Activated naive CD8-positive, alpha-beta T cell treated with anti-CD3 and anti-CD28 coated beads, Interleukin-2, amount 10 ng/mL, durations not matched to agents 7 days and 5 days (primary cell): ENCODE measurements around the gene PMS1. TPM values are rescaled to one million over a fixed set of nuclear protein-coding genes. Genes with fewer than 3 reads are reported as not detected.
"Not testable (repeated sequence)": the region's sequence is repeated elsewhere in the genome, so short reads cannot be mapped to it uniquely, and the experiment has no call there.

Source experiments
- ATAC-seq: fragments of 150-1000 bp; cut with Tn5 transposase; one replicate; pipeline ENCODE4 v1.10.0; 2021; ENCODE audit warnings: low read depth, moderate library complexity
- POLR2A ChIA-PET: fragments of 350-600 bp; sonication (Branson Sonifier 250); formaldehyde crosslinking; loops from one replicate; lab custom pipeline; 2021; ENCODE audit warnings: antibody characterized with exemption; lab: Charles Lee
- DNase-seq: peaks from one replicate; pipeline ENCODE4 v3.0.0; 2021
- H3K27ac Mint-ChIP-seq: one replicate; pipeline ENCODE4 v1.8.0; 2022; ENCODE audit warnings: mild to moderate bottlenecking, mixed read lengths
- H3K27me3 Mint-ChIP-seq: one replicate; pipeline ENCODE4 v1.8.0; 2022; ENCODE audit warnings: mild to moderate bottlenecking, moderate library complexity, mixed read lengths
- H3K36me3 Mint-ChIP-seq: one replicate; pipeline ENCODE4 v1.8.0; 2021; ENCODE audit warnings: mild to moderate bottlenecking, mixed read lengths
- H3K4me1 Mint-ChIP-seq: one replicate; pipeline ENCODE4 v1.8.0; 2021; ENCODE audit warnings: mixed read lengths
- H3K4me3 Mint-ChIP-seq: one replicate; pipeline ENCODE4 v1.8.0; 2022; ENCODE audit warnings: mild to moderate bottlenecking, moderate library complexity, mixed read lengths
- H3K9me3 Mint-ChIP-seq: one replicate; pipeline ENCODE4 v1.8.0; 2021; ENCODE audit warnings: mixed read lengths
- total RNA-seq, 2 experiments: library from RNA; stranded (reverse); gene quantifications; one replicate each; pipeline ENCODE4 v1.2.3, GENCODE V29; 2021

PMS1 gene
- total RNA-seq, 2 experiments from 2014 or later = 31.2 to 35.7 TPM

DNA sequence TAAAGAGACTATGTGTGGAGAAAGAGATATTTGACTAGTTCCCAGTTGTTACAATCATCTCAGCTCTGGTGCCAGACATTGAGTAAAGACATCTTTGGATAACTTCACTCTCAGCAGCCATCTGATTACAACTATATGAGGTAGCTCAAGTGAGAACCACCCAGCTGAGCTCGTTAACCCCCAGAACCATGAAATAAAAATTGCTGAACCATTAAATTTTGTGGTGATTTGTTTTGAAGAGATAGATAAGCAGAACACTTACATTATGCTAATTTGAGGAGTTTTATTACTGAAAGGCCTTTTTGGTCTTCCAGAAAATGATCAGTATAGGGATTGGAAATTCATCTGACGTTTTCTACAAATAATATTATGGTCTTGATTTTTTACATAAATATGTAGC is 101.1 kb downstream of the PMS1 start:
- Mint-ChIP-seq H3K27ac (no peak overlapping the region), H3K9me3 (peaks cover 6% of the 10 kb centered on the region), H3K4me1 (no peaks in the 10 kb centered on the region), H3K27me3 (peaks cover 24% of the 10 kb centered on the region), H3K36me3 (no peaks in the 10 kb centered on the region), H3K4me3 (no peak overlapping the region)
- ATAC-seq (no peak), DNase-seq (no peak)
- POLR2A ChIA-PET = no interaction called here

- H3K27ac Mint-ChIP-seq, H3K4me1 Mint-ChIP-seq, ATAC-seq, H3K9me3 Mint-ChIP-seq, H3K36me3 Mint-ChIP-seq, H3K4me3 Mint-ChIP-seq, DNase-seq, H3K27me3 Mint-ChIP-seq, POLR2A ChIA-PET: not testable (repeated sequence)
Observed at GRCh38 chr2:189892546-189893294, 108.5 kb downstream of the PMS1 start.

- H3K4me1 Mint-ChIP-seq = no peaks in the 10 kb centered on the region
- no peak for ATAC-seq
- no peak overlapping the region for H3K4me3 Mint-ChIP-seq
- POLR2A ChIA-PET = no interaction called here
- H3K36me3 Mint-ChIP-seq = no peaks in the 10 kb centered on the region
- H3K27me3 Mint-ChIP-seq = peaks cover 23% of the 10 kb centered on the region
- H3K9me3 Mint-ChIP-seq = no peaks in the 10 kb centered on the region
- DNase-seq = no peak
- H3K27ac Mint-ChIP-seq = no peak overlapping the region
Observed at GRCh38 chr2:189896809-189897208, 112.6 kb downstream of the PMS1 start.

DNA sequence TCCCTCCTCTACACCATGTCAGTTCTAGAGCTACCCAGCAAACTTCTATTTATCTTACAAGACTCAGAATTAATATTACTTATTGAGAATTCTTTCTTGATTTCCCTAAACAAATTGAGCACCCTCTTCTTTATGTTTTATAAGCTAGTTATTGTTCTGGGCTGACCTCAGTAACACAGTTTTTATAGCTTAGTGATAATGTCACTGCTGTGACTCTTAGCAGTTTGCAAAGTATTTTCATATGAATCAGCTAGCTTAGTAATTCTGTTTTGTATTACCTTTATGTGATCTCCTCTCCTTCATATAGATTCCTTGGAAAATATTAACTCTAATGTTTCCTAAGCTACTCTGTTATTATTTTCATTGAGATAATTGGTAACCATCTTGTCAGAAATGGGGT is 114.9 kb downstream of the PMS1 start:
- Mint-ChIP-seq H3K9me3 (no peaks in the 10 kb centered on the region), H3K27ac (no peak overlapping the region), H3K36me3 (no peaks in the 10 kb centered on the region), H3K4me3 (no peak overlapping the region), H3K27me3 (peaks cover 28% of the 10 kb centered on the region), H3K4me1 (no peaks in the 10 kb centered on the region)
- POLR2A ChIA-PET = no interaction called here
- ATAC-seq = no peak
- no peak for DNase-seq

DNA sequence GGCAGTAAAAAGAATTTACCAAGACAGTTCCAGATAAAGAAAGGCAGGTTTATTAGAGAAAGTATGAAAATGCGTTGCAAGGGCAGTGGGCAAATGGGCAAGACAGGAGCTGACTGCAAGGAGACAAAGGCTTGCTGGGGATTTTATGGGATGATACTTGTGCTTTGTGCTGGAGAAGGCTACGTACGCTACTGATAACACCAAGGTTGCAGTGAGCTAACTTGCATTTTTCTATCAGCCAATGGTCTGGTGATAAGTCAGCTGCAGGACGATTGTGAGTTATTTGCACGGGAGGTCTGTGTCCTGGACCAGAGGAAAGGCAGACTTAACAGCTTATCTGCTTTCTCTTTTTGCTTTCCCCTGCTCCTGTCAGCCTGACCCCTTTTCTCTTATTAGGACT is 116.5 kb downstream of the PMS1 start:
- POLR2A ChIA-PET = no interaction called here
- no peaks in the 10 kb centered on the region for H3K9me3 Mint-ChIP-seq
- H3K4me1 Mint-ChIP-seq = no peaks in the 10 kb centered on the region
- peaks cover 25% of the 10 kb centered on the region for H3K27me3 Mint-ChIP-seq
- ATAC-seq (no peak), DNase-seq (no peak)
- no peak overlapping the region for H3K27ac Mint-ChIP-seq
- no peak overlapping the region for H3K4me3 Mint-ChIP-seq
- H3K36me3 Mint-ChIP-seq = no peaks in the 10 kb centered on the region

DNA sequence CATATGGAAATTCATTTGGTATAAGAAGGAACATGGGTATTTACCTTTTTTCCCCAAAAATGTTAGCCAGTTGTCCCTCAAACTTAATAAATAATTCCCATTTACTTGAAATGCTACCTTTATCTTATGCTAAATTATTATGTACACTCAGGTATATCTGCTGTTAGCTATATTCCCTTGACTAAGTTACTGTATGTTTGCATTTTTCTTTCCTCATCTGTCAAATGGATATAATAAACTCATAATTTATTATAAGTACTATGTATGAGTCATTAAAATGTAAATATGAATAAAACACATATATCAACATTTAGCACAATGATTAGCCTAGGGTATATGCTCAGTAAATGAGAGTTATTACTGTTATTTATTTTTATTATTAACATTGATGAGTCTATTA is 117.4 kb downstream of the PMS1 start:
- POLR2A ChIA-PET = no interaction called here
- H3K27me3 Mint-ChIP-seq = peaks cover 27% of the 10 kb centered on the region
- H3K36me3 Mint-ChIP-seq = no peaks in the 10 kb centered on the region
- H3K4me3 Mint-ChIP-seq = no peak overlapping the region
- ATAC-seq (no peak), DNase-seq (no peak)
- H3K4me1 Mint-ChIP-seq = no peaks in the 10 kb centered on the region
- H3K9me3 Mint-ChIP-seq = no peaks in the 10 kb centered on the region
- no peak overlapping the region for H3K27ac Mint-ChIP-seq

DNA sequence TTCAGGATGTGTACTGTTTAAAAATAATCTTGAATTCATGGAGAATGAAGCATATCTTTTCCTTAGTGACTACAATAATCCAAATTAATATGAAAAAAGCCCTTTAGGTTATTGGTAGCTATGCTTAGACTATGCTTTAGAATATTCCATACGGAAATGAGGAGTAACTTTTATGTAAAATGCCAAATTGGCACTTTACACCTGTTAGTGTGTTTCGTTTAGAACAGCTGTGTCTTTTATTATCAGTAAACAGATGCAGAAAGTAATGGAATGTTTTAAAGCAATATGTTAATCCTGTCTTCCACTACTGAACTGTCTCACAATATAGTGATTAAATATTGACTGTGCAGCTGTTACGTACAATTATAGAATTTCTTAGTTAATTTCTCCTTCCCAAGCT is 129.6 kb downstream of the PMS1 start:
- H3K4me3 Mint-ChIP-seq = no peak overlapping the region
- H3K27ac Mint-ChIP-seq = no peak overlapping the region
- H3K36me3 Mint-ChIP-seq = no peaks in the 10 kb centered on the region
- POLR2A ChIA-PET = no interaction called here
- ATAC-seq (no peak), DNase-seq (no peak)
- peaks cover 18% of the 10 kb centered on the region for H3K27me3 Mint-ChIP-seq
- no peaks in the 10 kb centered on the region for H3K9me3 Mint-ChIP-seq
- no peaks in the 10 kb centered on the region for H3K4me1 Mint-ChIP-seq

DNA sequence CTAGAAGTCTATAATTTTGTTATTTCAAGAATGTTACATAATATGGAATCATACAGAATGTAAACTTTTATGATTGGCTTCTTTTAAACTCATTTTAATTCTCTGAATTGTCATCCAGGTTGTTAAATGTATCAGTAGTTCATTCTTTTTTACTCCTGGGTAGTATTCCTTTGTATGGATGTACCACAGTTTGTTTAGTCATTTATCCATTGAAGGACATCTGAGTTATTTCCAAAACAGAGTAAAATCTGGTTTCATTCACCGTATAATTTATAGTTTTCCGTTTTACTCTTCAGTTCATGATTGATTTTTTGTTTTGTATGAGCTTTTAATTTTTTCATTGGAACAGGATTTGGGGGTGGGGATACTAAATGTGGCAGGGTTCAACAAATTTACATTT is 132.4 kb downstream of the PMS1 start:
- DNase-seq (no peak), ATAC-seq (no peak)
- Mint-ChIP-seq H3K9me3 (no peaks in the 10 kb centered on the region), H3K36me3 (no peaks in the 10 kb centered on the region), H3K27me3 (peaks cover 23% of the 10 kb centered on the region), H3K27ac (no peak overlapping the region), H3K4me3 (no peak overlapping the region), H3K4me1 (no peaks in the 10 kb centered on the region)
- POLR2A ChIA-PET = no interaction called here

Other genes starting within 250 kb of the PMS1 start
- 1 to 10 TPM; 4.1 to 4.6 TPM for gene SLC40A1, start 203.7 kb upstream of the PMS1 start, total RNA-seq
- 10 to 100 TPM; 37.0 to 39.8 TPM for gene ASNSD1, start 123.0 kb upstream of the PMS1 start, total RNA-seq
- 1 to 10 TPM; 8.8 to 9.2 TPM for gene ANKAR, start 109.8 kb upstream of the PMS1 start, total RNA-seq
- 10 to 100 TPM; 14.3 to 15.5 TPM for gene OSGEPL1, start 21.7 kb upstream of the PMS1 start, total RNA-seq
- gene ORMDL1, start 111 bp upstream of the PMS1 start, total RNA-seq = 100 to 1,000 TPM in 1 of 2 experiments, 10 to 100 TPM in 1; 98.2 to 105 TPM